Measurements from ENCODE around the gene CCDC13. TPM values are rescaled to one million over a fixed set of nuclear protein-coding genes. Genes with fewer than 3 reads are reported as not detected.
A peak's percentile ranks its signal among the peaks of the same experiment; 100 is the strongest.
"Not testable (repeated sequence)": the region's sequence is repeated elsewhere in the genome, so short reads cannot be mapped to it uniquely, and the experiment has no call there.

CCDC13 gene
- polyA plus RNA-seq (ENCODE audit: insufficient read length in 4 of 4), result 1 to 10 TPM; 1.3 to 2.7 (median 2.3) TPM

GRCh38 chr3:42772670-42773408 is at the start of gene CCDC13:
CCDC13 (minus strand) TSS chr3:42773253; CDS start chr3:42758345, 14,908 bp downstream.
- peak; percentile 90 to 93 (median 92) for DNase-seq (ENCODE audit: low read depth in 4 of 4, low spot score in 3 of 4)

GRCh38 chr3:42822828-42823227 is 49.8 kb upstream of the CCDC13 start:
- no peak for DNase-seq (ENCODE audit: low read depth in 4 of 4, low spot score in 3 of 4)

- no peak for DNase-seq (ENCODE audit: low read depth in 4 of 4, low spot score in 3 of 4)
These were observed 47.6 kb upstream of the CCDC13 start for GRCh38 chr3:42820746-42821051.

GRCh38 chr3:42819351-42819965 is 46.4 kb upstream of the CCDC13 start:
- no peak for DNase-seq (ENCODE audit: low read depth in 4 of 4, low spot score in 3 of 4)

GRCh38 chr3:42815826-42816225 is 42.8 kb upstream of the CCDC13 start:
- no peak for DNase-seq (ENCODE audit: low read depth in 4 of 4, low spot score in 3 of 4)

GRCh38 chr3:42814914-42815507 is 42.0 kb upstream of the CCDC13 start:
- DNase-seq (ENCODE audit: low read depth in 4 of 4, low spot score in 3 of 4), result no peak

- no peak for DNase-seq (ENCODE audit: low read depth in 4 of 4, low spot score in 3 of 4)
These were observed 41.2 kb upstream of the CCDC13 start for GRCh38 chr3:42814246-42814645.

GRCh38 chr3:42811118-42811883 is 38.2 kb upstream of the CCDC13 start:
- not testable (repeated sequence) for DNase-seq (ENCODE audit: low read depth in 4 of 4, low spot score in 3 of 4)

- not testable (repeated sequence) for DNase-seq (ENCODE audit: low read depth in 4 of 4, low spot score in 3 of 4)
These were observed 37.7 kb upstream of the CCDC13 start for GRCh38 chr3:42810706-42811105.

- no peak for DNase-seq (ENCODE audit: low read depth in 4 of 4, low spot score in 3 of 4)
These were observed 36.1 kb upstream of the CCDC13 start, which contains the start of gene ACKR2 for GRCh38 chr3:42809202-42809601. ACKR2 (plus strand) TSS chr3:42809445; CDS start chr3:42864503, 55,058 bp downstream.

- DNase-seq (ENCODE audit: low read depth in 4 of 4, low spot score in 3 of 4), result no peak
These were observed 34.9 kb upstream of the CCDC13 start for GRCh38 chr3:42807929-42808328.

GRCh38 chr3:42805141-42805821 is 32.2 kb upstream of the CCDC13 start:
- peak in 1 of 4 donors; percentile 14 for DNase-seq (ENCODE audit: low read depth in 4 of 4, low spot score in 3 of 4)

- DNase-seq (ENCODE audit: low read depth in 4 of 4, low spot score in 3 of 4), result no peak
These were observed 31.7 kb upstream of the CCDC13 start for GRCh38 chr3:42804831-42805132.

GRCh38 chr3:42804106-42804830 is 31.2 kb upstream of the CCDC13 start, which contains the start of gene HIGD1A:
HIGD1A (minus strand) TSS chr3:42804490; CDS start chr3:42794253, 10,237 bp downstream.
- peak; percentile 84 to 92 (median 90) for DNase-seq (ENCODE audit: low read depth in 4 of 4, low spot score in 3 of 4)

- DNase-seq (ENCODE audit: low read depth in 4 of 4, low spot score in 3 of 4), result peak in 3 of 4 donors; percentile 45 to 56 (median 51)
These were observed 30.5 kb upstream of the CCDC13 start for GRCh38 chr3:42803414-42804105.

- no peak for DNase-seq (ENCODE audit: low read depth in 4 of 4, low spot score in 3 of 4)
These were observed 29.9 kb upstream of the CCDC13 start for GRCh38 chr3:42802876-42803413.

GRCh38 chr3:42801784-42802183 is 28.7 kb upstream of the CCDC13 start:
- DNase-seq (ENCODE audit: low read depth in 4 of 4, low spot score in 3 of 4), result no peak

- no peak for DNase-seq (ENCODE audit: low read depth in 4 of 4, low spot score in 3 of 4)
These were observed 28.1 kb upstream of the CCDC13 start for GRCh38 chr3:42801048-42801620.

GRCh38 chr3:42800251-42800650 is 27.2 kb upstream of the CCDC13 start:
- DNase-seq (ENCODE audit: low read depth in 4 of 4, low spot score in 3 of 4), result no peak
